NCI-H128 (cell line): ENCODE results near the gene C2orf42.
A peak's percentile ranks its signal among the peaks of the same experiment; 100 is the strongest.
"Not testable (repeated sequence)": the region's sequence is repeated elsewhere in the genome, so short reads cannot be mapped to it uniquely, and the experiment has no call there.

Source experiments
- DNase-seq: peaks from one replicate; lab custom pipeline; 2025; ENCODE audit not compliant: unreplicated experiment; lab: John Stamatoyannopoulos, UW

C2orf42 gene

GRCh38 chr2:70132244-70133126, 58.3 kb downstream of the C2orf42 start:
- peak; percentile 62 for DNase-seq

GRCh38 chr2:70131344-70132143, 59.3 kb downstream of the C2orf42 start:
- DNase-seq: not testable (repeated sequence)

- no peak for DNase-seq
These were observed 62.8 kb downstream of the C2orf42 start for GRCh38 chr2:70128005-70128404.

GRCh38 chr2:70126413-70126812, 64.4 kb downstream of the C2orf42 start:
- no peak for DNase-seq

- DNase-seq: no peak
These were observed 65.3 kb downstream of the C2orf42 start for GRCh38 chr2:70125498-70125898.

GRCh38 chr2:70124983-70125480, 65.8 kb downstream of the C2orf42 start:
- no peak for DNase-seq

- no peak for DNase-seq
These were observed 67.0 kb downstream of the C2orf42 start for GRCh38 chr2:70123829-70124116.

- DNase-seq: no peak
These were observed 67.6 kb downstream of the C2orf42 start for GRCh38 chr2:70123051-70123828.

GRCh38 chr2:70122470-70122869, 68.3 kb downstream of the C2orf42 start:
- DNase-seq: no peak

- no peak for DNase-seq
These were observed 69.0 kb downstream of the C2orf42 start for GRCh38 chr2:70121627-70122372.

GRCh38 chr2:70118798-70119454, 71.9 kb downstream of the C2orf42 start:
- no peak for DNase-seq

- DNase-seq: peak; percentile 17
These were observed 73.8 kb downstream of the C2orf42 start for GRCh38 chr2:70116936-70117552.

GRCh38 chr2:70115646-70116442, 75.0 kb downstream of the C2orf42 start:
- no peak for DNase-seq

GRCh38 chr2:70113359-70114070, 77.3 kb downstream of the C2orf42 start:
- no peak for DNase-seq

GRCh38 chr2:70111752-70112591, 78.8 kb downstream of the C2orf42 start:
- DNase-seq: no peak

- not testable (repeated sequence) for DNase-seq
These were observed 80.4 kb downstream of the C2orf42 start for GRCh38 chr2:70110397-70110796.

- not testable (repeated sequence) for DNase-seq
These were observed 84.7 kb downstream of the C2orf42 start for GRCh38 chr2:70106138-70106537.
